HG02759 (cell line): ENCODE results near the gene KDM3A.

Experiments used
- ATAC-seq: cut with Tn5 transposase; IDR thresholded peaks from one replicate; pipeline ENCODE4 v1.9.1; 2021; ENCODE audit warnings: mild to moderate bottlenecking, moderate library complexity; ENCODE audit not compliant: unreplicated experiment

Gene KDM3A

DNA sequence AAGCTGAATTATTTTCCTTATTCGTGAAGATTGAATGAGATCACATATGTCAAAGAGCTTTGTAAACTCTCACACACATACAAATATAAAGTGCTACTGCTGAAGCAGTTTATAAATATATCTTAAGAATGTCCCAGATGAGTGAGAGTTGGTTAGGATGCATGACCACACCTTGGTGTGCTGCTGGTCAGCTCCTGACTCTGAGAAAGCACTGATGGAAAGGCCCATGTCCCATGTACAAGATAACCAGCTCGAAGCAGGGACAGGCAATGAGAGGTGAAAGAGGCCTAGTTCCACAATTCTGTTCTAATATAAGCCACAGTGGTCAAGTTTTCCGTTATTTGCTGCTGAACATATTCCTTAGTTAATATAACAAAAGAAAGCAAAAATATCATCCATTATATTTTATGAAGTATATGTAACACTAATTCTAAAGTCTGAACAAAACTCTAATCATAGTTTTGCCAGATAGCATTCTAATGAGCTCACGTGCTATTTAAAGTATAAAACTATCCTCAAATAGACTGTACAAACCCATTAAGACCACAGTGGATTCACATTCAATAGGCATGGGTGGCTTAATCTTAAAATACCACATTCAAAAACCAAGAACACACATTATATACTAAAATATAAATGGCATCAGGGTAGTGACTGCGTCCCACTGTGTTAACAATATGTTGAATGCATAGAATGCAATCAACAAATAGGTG is 72.9 kb downstream of the KDM3A start:
- ATAC-seq, result no peak

DNA sequence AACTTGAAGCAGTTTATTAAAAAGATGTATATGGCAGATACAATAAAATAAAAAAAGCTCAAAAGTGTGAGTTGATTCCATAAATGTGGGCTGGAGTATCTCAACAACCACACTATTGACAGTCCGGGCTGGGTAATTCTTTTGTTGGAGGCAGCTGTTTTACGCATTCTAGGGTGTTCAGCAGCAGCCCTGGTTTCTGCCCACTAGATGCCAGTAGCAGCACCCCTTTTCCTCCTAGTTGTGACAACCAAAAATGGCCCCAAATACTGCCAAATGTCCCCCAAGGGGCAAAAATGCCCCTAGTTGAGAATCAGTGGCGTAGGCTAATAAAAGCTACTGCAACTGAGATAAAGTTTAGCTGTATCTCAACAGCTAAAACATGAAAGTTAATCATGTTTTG is 77.3 kb downstream of the KDM3A start:
- ATAC-seq, result no peak

DNA sequence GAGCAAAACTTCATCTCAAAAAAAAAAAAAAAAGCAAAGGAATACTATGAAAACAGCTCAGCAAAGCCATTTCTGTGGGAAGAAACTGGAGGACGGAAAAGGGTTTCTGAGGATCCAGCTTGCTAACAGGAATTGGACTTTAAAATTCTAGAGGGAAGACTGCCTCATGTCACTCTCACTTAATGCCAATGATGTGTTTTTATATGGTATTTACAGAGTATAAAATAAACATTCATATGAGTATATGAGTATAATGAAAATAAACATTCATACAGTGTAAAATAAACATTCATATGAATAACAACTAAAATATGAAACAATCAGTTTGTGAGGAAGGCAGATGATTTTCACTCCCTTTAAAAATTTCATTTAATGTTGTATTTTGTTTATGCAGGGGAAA is 78.2 kb downstream of the KDM3A start:
- no peak for ATAC-seq

- ATAC-seq, result no peak
Measured at GRCh38 chr2:86520153-86520552, 79.0 kb downstream of the KDM3A start.

- ATAC-seq, result no peak
Measured at GRCh38 chr2:86521922-86522321, 80.8 kb downstream of the KDM3A start.

DNA sequence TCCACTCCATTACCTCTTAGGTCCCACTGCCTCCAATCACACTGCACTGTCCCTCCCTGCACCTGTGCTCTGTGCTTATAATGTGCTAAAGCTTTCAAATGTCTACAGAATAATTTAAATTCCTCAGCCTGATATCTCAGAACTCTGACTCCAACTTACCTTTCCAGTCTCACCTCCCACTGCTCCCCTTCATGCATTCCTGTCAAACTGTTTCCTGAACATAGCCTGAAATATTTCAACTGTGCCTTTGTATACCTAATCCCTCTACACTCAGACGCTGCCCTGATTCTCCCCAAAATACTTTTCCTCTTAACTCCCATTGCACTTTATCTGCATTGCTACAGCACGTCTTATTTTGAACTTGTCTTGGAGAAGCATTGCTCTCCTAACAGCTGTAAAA is 81.5 kb downstream of the KDM3A start:
- no peak for ATAC-seq

GRCh38 chr2:86523491-86523890 is 82.3 kb downstream of the KDM3A start:
- ATAC-seq, result no peak

DNA sequence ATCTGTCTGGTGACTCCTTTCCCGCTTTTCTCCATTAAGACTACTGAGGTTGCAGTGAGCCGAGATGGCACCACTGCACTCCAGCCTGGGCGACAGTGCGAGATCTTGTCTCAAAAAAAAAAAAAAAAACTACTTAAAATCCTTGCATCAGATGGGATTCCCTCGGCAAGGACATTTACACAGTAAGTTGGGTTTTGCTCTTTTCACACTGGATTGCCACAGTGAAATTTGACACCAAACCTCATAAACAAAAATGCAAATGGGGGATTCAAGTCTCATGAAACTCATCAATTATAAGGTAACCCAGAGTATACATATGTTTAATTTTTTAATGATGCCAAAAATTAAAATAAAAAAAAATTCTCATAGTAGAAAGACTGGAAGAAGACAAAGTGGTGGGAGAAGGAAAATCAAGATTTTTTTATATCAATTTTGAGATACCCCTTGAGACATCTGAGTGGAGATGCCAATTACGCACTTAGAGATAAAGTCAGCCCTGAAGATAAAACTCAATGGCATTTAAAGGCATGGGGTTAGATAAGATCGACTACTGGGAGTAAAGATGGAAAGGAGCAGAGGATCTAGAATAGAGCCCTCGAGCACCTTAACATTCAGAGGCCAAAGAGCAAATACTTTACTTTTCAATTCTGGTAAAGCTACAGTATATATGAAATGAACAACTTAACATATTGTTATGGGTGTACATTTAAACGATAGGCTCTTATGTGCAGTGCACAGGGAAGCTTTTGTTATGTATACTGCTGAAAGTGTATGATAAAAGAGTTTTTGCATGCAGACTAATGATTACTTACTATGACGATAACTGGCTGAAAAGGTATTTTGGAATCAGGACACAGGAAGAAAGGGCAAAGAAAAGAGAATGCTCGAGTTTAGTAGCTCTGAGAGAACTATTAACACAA is 84.5 kb downstream of the KDM3A start:
- no peak for ATAC-seq

DNA sequence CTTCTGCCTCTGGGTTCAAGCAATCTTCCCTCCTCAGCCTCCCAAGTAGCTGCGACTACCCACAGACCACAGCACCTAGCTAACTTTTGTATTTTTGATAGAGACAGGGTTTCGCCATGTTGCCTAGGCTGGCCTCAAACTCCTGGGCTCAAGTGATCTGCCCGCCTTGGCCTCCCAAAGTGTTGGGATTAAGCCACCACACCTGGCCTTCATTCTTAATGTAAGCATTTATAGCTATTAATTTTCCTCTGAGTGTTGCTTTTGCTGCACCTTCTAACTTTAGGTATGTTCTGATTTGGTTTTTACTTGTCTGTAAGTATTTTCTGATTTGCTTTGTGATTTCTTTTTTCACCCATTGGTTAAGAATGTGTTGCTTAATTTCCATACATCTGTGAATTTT is 92.4 kb downstream of the KDM3A start:
- ATAC-seq, result no peak

DNA sequence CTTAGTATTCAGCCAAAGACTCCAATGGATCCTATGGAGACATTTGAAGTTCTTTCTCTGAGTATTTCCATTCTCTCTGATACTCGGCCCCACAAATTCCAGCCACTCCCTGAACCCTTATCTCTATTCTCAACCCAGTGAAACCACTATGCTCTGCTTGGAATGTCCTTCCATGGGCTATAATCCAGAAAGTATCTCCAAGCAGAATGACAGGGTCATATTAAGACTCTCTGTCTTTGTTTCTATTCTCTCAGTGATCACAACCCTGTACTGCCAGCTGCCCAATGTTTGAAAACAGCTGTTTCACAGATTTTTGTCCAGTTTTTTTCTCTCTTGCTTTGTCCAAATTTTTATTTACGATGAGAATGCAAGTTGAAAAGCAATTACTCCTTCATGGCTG is 100.2 kb downstream of the KDM3A start:
- ATAC-seq, result no peak
